Fibroblast of villous mesenchyme (primary cell): ENCODE data around the gene KRTAP9-1. TPM values are rescaled to one million over a fixed set of nuclear protein-coding genes. Genes with fewer than 3 reads are reported as not detected.

ENCODE experiments used
- DNase-seq: peaks from one replicate; pipeline ENCODE4 v3.0.0-alpha.2; 2010; ENCODE audit warnings: low read depth
- H3K4me3 ChIP-seq: 2 replicates; pipeline ENCODE4 v1.5.1; 2011; ENCODE audit warnings: low read depth, mild to moderate bottlenecking, low read length
- CTCF ChIP-seq: IDR thresholded peaks from 2 replicates; pipeline ENCODE4 v1.5.1; 2012; ENCODE audit warnings: low read depth, mild to moderate bottlenecking, low read length; ENCODE audit not compliant: insufficient read depth
- total RNA-seq: library from RNA; depleted of rRNA; stranded (reverse); fragments of >200 nt; gene quantifications from 2 replicates; pipeline ENCODE4 v1.2.3, GENCODE V29; 2012

The KRTAP9-1 gene
- total RNA-seq, 1 donor, result not detected

DNA sequence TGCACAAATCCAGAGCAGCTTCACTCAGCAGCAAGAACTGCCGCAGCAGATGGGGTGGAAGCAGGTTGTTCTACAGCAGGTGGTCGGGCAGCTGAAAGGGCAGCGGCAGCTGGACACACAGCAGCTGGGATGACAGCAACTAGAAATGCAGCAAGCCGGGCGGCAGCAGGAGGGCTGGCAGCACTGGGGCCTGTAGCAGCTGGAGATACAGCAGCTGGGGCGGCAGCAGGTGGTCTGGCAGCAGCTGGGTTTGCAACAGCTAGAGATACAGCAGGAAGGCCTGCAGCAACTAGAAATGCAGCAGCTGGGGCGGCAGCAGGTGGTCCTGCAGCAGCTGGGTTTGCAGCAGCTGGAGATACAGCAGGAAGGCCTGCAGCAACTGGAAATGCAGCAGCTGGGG lies 22.1 kb upstream of the KRTAP9-1 start:
- no peak for TF ChIP-seq CTCF
- DNase-seq, result no peak

GRCh38 chr17:41168121-41168520 lies 21.6 kb upstream of the KRTAP9-1 start, which contains the start of gene KRTAP4-3:
KRTAP4-3 (minus strand) TSS chr17:41168221; CDS start chr17:41168172, 49 bp downstream.
- no peak within 1 kb of the TSS for H3K4me3 ChIP-seq
- TF ChIP-seq CTCF, result no peak
- no peak for DNase-seq

More for the DNA sequence above, 22.1 kb upstream of the KRTAP9-1 start:
- no peak overlapping the region for H3K4me3 ChIP-seq

DNA sequence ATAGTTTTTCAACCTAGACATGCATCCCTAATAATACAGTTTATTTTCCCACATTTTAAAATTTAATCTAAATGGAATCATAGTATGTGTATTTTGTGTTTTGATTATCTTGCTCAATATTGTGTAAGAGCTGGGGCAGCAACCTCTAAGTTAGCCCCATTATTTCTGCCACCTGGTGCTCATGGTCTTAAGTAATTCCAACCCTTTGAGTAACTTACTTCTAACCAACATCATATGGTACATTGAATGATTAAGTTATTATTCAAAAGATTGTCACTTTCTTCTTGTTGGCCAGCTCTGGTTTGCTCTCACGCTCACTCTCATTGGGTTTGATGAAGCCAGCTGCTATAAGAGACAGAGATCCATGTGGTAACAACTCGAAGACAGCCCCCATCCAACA lies 17.8 kb upstream of the KRTAP9-1 start:
- H3K4me3 ChIP-seq, result no peak overlapping the region
- peak; percentile 4 for DNase-seq
- TF ChIP-seq CTCF, result no peak

GRCh38 chr17:41176744-41177387 lies 12.8 kb upstream of the KRTAP9-1 start:
- no peak overlapping the region for H3K4me3 ChIP-seq
- no peak for TF ChIP-seq CTCF
- DNase-seq, result no peak

DNA sequence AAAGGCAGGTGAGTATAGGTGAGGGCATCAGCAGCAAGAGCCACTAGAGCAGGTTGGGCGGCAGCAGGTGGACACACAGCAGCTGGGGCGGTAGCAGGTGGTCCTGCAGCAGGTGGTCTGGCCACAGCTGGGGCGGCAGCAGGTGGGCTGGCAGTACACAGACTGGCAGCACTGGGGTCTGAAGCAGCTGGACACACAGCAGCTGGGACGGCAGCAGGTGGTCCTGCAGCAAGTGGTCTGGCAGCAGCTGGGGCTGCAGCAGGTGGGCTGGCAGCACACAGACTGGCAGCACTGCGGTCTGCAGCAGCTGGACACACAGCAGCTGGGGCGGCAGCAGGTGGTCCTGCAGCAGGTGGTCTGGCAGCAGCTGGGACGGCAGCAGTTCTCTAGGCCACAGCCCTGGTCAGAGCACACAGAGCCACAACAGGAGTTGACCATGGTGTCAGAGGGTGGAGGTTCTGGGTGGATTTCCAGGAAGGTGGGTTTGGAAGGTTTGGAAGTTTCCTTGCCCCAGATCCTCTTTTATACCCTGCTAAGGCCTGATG lies 11.9 kb upstream of the KRTAP9-1 start, which contains the start of gene KRTAP4-2:
Gene KRTAP4-2 (minus strand): TSS at position 495 of the 545 bp plus-strand sequence. CDS start 57 bp downstream, at position 438.
- no peak within 1 kb of the TSS for H3K4me3 ChIP-seq
- no peak for DNase-seq
- no peak for TF ChIP-seq CTCF

DNA sequence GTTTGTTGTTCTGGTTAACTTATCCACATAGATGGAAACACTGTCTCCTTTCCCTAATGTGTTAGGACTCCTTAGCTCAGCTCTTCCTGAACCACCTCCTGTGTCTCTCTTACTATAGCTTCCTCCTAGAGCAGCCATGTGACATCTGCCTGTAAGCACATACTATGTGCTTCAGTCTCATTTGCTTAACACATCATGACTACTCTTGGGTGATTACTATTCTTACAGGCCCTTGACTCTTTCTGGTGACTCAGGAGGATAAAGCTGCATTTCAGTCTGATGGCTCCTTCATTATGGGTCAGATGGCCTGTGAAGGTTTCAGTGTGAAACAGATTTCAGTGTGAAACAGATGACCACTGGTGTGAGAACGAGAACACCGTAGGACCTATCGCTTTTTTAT lies 11.3 kb upstream of the KRTAP9-1 start:
- DNase-seq, result no peak
- no peak overlapping the region for H3K4me3 ChIP-seq
- TF ChIP-seq CTCF, result no peak
